Coronary artery (tissue), 2 donors: ENCODE measurements around the gene TMEM117.
"Not testable (repeated sequence)": the region's sequence is repeated elsewhere in the genome, so short reads cannot be mapped to it uniquely, and the experiment has no call there.

Source experiments
- DNase-seq: peaks from one replicate; pipeline ENCODE4 v3.0.0-alpha.2; 2017; ENCODE audit warnings: low spot score
- H3K27ac ChIP-seq, 2 donors: fragments of 200-600 bp; sonication (generic); one replicate each; pipeline ENCODE4 v1.5.1; 2016 to 2019
- H3K4me3 ChIP-seq: fragments of 200-600 bp; sonication (generic); 2 replicates; pipeline ENCODE4 v1.5.1; 2016; ENCODE audit warnings: mild to moderate bottlenecking, moderate library complexity
- TF ChIP-seq, protein P1 (sequence below): fragments of 200-600 bp; sonication (generic); IDR thresholded peaks from one replicate; pipeline ENCODE4 v1.5.1; 2019; ENCODE audit warnings: antibody characterized with exemption

Gene TMEM117

DNA sequence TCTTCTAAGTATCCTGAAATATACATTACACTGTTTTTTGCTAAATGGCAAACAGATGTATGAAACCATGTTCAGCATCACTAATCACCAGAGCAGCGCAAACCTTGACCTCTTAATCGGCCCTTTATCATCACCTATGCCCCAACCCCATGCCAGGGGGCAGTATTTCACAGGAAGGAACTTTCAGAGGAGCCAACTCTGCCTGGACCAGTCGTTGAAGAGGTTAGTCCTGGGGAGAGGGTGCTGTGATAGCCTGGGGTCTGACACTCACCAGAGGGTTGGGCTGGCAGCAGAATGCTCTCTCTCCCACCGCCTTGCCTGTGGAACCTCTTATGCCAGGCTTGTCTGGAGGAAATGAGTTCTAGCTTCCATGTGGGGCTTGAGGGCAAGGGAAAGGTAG is 411.7 kb downstream of the TMEM117 start:
- TF ChIP-seq, protein P1, sequence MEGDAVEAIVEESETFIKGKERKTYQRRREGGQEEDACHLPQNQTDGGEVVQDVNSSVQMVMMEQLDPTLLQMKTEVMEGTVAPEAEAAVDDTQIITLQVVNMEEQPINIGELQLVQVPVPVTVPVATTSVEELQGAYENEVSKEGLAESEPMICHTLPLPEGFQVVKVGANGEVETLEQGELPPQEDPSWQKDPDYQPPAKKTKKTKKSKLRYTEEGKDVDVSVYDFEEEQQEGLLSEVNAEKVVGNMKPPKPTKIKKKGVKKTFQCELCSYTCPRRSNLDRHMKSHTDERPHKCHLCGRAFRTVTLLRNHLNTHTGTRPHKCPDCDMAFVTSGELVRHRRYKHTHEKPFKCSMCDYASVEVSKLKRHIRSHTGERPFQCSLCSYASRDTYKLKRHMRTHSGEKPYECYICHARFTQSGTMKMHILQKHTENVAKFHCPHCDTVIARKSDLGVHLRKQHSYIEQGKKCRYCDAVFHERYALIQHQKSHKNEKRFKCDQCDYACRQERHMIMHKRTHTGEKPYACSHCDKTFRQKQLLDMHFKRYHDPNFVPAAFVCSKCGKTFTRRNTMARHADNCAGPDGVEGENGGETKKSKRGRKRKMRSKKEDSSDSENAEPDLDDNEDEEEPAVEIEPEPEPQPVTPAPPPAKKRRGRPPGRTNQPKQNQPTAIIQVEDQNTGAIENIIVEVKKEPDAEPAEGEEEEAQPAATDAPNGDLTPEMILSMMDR, result no peak
- Histone ChIP-seq H3K27ac (no peak overlapping the region), H3K4me3 (no peak overlapping the region)
- DNase-seq, result no peak

DNA sequence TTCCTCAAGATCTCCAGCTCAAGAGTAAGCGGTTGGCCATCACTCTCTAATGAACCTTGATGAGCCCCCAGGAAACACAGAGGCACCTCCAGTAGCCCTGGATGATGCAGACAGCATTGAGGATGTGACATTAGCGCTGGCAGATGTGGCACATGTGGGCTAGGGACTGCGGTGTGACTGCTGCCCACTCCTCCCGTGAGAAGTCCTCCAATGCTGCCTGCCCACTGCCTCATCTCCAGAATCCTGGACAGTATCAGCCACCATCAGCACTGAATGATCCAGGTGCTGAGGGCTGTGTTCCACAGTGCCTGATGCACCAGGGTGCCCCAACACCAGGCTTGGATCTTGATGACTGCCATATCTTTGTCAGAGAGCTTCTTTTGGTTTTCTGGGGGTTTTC is 412.6 kb downstream of the TMEM117 start:
- TF ChIP-seq, protein P1, result no peak
- DNase-seq, result no peak
- Histone ChIP-seq H3K27ac (no peak overlapping the region), H3K4me3 (no peak overlapping the region)

DNA sequence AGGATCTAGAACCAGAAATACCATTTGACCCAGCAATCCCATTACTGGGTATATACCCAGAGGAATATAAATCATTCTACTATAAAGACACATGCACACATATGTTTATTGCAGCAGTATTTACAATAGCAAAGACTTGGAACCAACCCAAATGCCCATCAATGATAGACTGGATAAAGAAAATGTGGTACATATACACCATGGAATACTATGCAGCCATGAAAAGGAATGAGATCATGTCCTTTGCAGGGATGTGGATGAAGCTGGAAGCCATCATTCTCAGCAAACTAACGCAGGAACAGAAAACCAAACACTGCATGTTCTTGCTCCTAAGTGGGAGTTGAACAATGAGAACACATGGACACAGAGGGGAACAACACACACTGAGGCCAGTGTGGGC is 414.6 kb downstream of the TMEM117 start:
- DNase-seq, H3K4me3 ChIP-seq, H3K27ac ChIP-seq: not testable (repeated sequence)

DNA sequence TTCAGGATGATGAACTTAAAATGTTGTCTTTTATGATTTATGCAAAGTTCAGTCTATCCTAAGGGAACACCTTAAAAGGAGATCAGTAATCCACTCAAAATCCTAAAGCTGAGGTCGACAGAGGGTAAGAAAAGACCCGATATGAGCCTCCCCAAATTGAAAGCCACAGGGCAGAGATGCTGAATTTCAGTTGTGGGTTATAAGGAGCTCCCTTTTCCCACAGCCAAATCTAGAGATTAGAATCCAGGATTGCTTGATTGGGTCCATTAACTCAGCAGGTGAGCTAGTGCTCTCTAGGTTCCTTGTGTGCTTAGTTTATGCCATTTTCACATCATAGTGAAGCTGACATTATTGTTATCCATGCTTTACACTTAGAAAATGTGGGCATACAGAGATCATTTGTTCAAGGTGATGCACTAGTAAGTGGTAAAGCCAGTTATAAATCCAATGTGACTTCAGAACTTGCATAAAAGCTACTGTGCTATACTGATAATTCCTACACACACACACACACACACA is 417.5 kb downstream of the TMEM117 start:
- Histone ChIP-seq H3K27ac (no peak overlapping the region), H3K4me3 (no peak overlapping the region)
- TF ChIP-seq, protein P1, result no peak
- no peak for DNase-seq

DNA sequence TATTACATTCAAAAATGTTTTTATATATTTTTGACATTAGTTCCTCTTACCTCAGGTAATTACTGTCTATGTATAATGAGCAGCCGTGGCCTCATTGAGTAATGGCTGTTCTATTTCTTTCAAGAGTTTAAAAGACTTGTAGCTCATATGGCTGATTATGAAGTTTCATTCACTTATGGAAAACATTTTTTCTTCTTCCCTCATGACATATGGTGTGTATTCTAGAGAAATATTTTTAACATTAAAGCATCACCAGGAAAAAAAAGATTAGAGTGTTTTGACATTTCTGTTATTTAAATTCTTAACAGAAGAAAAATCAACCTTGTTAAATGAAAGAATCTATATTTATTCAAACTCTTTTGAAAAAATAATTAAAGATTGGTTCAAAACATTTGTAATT is 422.4 kb downstream of the TMEM117 start:
- TF ChIP-seq, protein P1, result no peak
- H3K27ac ChIP-seq, result no peak overlapping the region
- no peak overlapping the region for H3K4me3 ChIP-seq
- no peak for DNase-seq

- Histone ChIP-seq H3K27ac (no peak overlapping the region), H3K4me3 (no peak overlapping the region)
- no peak for DNase-seq
- TF ChIP-seq, protein P1, result no peak
Observed at GRCh38 chr12:44259890-44260289, 424.0 kb downstream of the TMEM117 start.

GRCh38 chr12:44260581-44260980 is 424.7 kb downstream of the TMEM117 start:
- TF ChIP-seq, protein P1, result no peak
- Histone ChIP-seq H3K4me3 (no peak overlapping the region), H3K27ac (no peak overlapping the region)
- no peak for DNase-seq
